ENCODE measurements around the gene CD79A.

The CD79A gene

DNA sequence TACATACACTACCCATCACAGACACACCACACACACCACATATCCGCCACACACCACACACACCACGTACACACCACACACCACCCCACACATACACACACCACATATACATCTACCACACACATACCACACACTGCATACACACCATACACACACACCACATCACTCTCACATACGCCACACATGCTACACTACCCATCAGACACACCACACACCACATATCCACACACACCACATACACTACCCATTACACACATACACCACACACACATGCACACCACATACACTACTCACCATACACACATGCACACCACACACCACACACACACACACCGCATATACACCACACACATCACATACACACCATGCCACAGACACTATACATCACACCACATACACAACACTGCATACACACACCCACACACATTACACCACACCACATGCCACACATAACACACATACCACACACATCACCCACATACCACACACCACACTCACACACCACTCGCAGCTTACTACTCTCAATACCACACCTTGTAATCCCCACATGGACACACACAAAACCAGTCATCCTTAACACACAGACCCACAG is 41.7 kb downstream of the CD79A start:
- DNase-seq (ENCODE audit: low spot score), result no peak

DNA sequence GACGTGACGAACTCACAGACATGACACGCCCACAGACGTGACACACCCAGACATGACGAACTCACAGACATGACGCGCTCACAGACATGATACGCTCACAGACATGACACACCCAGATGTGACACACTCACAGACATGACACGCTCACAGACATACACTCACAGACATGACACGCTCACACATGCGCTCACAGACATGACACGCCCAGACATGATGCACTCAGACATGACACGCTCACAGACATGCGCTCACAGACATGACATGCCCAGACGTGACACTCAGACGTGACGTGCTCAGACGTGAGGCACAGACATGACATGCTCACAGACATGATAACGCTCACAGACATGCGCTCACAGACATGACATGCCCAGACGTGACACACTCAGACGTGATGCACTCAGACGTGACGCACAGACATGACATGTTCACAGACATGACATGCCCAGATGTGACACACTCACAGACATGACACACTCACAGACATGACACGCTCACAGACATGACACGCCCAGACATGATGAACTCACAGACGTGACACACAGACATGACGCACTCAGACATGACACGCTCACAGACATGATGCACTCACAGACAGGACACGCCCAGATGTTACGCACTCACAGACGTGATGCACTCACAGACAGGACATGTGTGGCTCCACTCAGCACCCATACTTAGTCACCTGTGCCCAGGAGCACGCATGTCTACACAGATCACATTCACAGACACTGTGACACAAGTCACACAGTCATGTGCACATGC is 43.1 kb downstream of the CD79A start:
- no peak for DNase-seq (ENCODE audit: low spot score)

DNA sequence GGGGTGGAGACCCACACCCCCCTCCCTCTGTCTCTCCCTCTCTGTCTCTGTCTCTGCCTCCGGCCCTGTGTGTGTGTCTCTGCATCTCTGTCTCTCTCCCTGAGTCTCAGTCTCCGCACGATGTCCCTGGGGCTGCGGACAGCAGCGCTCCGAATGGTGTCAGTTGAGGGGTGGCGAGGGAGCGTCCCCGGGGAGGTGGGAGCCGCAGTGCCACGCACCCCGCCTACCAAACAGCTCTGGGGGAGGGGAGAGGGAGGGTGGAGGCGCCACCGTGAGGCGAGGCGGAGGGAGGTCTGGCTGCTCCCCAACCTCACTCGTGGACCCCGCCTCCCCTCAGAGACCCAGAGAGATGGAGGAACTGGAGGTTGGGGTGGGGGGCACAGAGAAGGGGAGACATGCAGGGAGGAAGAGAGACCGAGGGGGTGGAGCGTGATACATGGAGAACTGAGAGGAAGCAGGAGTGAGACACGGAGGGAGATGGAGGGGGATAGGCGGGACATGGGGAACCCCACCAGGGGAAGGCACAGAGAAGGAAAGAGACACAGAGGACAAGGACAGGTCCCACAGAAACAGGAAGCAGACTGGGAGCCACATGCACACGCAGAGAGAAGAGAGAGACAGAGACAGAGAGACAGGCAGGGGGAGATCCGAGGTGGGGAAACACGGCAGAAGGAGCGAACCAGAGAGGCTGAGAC is 44.0 kb downstream of the CD79A start:
- no peak for DNase-seq (ENCODE audit: low spot score)

DNA sequence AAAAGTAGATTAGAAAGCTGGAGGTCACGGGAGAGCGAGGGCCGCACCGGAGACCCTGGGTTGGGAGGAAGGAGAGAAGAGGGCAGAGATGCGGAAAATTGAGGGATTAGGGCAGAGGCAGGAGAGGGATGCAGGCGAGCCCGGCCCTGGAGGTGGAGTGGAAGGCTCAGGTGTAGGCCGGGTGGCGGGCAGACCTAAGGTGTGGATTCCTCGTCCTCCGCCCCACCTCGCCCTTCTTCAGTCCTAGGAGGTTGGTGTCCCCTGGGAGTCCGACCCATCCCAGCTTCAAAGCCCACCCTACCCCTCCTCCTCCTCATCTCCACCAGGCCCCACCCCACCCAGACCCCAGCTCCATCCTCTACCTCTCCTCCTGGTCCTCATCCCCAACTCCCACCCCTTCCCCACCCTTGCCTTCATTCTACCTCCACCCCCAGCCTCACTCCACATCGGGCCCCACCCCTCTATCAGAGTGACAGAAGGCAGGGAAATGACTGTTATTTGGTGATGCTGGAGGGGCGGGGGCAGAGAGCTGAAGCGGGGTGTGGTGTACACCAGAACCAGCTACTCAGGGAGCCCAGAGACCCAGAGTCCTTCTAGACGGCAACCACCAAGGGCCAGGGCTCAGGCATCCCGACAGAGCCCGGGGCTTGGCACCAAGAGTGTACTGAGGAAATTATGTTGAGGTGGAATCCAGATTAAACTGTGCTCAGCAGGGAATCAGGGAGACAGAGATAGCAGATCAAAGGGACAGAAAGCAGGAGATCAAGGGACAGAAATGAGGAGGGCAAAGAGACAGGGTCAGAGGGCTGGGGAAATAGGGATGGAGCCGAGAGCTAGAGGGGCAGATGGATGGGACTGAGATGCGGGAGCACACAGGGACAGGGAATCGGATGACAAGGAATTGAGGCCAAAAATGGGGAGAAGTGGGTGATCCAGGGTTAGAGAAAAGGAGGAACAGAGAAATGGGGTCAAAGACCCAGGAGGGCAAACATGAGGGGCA is 44.8 kb downstream of the CD79A start:
- DNase-seq (ENCODE audit: low spot score), result no peak

DNA sequence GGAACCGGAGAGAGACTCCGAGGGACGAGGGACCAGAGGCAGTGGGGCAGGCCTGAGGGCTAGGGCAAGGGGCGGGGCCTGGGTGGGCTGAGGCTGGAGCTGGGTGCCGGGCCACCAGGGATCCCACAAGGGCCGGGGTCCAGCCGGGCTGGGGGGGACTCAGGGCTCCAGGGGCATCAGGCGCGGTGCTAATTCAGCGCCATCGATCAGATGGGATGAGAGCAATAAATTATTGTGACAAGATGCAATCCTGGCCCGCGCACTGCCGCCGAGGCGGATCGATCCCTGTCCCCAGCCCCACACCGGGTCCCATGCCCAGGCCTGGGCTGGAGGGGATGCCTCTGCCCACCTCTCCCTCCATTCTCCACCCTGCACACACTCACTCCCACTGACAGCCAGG is 45.5 kb downstream of the CD79A start:
- no peak for DNase-seq (ENCODE audit: low spot score)

DNA sequence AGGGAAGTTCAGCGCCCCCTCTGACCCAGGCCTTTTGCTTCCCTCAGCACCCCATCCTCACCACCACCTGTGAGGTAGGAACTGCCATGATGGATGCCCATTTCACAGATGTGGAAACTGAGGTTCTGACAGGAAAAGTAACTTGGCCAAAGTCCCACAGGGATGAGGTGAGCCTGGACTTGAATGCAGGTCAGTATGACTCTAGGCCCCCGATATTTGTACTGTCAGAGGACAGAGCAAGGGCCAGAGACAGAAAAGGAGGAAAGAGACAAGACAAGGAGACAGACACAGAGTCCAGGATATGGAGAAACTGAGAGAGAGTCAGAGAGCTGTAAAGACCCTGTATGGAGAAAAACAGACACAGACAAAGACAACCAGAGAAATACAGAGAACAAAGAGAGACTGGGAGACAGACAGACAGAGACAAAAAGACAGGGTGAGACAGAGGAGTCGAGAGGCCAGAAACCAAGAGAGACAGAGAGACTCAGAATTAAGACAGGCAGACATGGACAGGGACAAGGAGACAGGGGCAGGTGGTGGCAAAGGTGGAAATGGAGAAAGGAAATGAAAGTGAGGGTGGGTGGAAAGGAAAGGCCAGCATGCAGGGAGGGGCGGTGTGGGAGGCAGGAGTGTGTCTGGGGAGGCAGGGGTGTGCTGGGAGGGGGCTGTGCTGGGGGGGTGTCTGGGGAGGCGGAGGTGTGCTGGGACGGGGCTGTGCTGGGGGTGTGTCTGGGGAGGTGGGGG is 46.1 kb downstream of the CD79A start:
- DNase-seq (ENCODE audit: low spot score), result no peak

DNA sequence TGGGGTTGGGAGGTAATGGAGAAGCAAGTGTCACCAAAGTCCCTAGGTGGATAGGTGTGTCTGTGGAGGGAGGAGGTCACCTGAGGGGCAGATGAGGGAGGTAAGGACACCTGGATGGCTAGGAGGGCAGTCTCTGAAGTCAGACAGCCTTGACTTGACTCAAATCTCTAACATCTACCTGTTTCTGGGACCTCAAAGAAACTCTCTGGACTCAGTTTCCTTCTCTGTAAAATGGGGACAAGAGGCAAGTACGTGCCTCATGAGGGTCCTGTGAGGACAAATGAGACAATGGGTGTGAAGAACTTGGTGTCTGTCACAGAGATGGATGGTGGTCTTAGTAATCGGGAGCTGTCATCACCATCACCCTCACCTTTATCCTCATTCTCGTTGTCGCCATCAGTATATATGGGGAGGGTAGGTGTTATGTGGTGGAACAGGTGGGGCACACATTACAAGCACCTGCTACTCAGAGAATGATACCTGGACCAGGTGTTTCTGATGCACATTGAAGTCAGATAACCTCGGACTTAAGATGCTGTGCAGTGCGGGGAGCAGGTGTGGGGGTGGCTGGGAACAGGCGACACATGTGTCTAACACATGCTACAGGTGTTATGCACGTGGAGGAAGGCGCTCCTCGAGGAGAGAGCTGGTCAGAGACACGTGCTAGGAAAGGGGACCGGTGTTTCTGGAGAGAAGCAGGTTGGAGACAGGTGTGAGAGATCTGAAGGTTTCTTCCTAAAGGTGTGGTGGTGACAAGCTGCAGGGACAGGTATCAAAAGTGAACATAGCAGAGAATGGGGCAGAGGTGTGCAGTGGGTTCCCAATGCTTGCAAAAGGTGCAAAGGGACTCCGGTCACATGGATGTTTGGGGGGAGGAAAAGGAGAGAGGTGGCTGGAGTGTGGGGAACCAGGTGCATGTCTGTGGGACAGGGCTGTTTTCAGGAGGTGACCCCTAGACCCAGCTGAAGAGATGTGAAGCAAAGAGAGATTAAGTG is 47.4 kb downstream of the CD79A start:
- no peak for DNase-seq (ENCODE audit: low spot score)

DNA sequence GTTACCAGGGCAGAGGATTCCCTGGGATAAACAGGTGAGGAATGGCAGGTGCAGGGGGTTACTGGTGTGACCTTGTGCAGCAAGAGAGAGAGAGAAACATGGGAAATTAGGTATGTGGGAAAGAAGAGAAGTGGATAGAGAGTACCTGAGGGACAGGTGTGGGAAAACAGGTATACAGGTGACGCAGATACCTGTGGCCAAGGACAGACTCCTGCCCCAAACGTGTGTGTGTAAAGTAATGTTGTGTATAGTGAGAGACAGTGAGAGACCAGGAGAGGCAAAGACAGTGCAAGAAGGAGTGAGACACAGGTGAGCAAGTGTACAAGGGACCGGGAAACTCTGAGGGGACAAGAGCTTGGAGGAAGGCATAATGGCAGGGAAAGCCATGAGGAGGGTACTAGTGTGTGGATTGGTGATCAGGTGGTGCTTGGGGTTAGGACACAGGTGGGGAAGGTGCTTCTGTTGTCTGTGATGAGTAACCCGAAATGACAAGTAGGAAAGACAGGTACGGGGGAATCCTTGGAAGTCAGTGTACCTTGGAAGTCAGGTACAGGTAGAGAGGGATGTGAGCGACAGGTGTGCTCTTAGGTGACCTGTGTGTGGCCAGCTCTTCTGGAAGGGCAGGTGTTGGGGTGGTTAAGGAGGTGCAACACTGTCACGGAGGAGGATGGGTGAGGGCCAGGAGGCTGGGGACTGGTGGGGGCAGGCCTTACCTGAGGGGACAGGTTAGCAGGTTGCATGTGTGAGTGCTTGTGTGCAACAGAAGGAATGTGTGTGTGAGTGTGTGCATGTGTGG is 48.3 kb downstream of the CD79A start:
- DNase-seq (ENCODE audit: low spot score), result no peak

DNA sequence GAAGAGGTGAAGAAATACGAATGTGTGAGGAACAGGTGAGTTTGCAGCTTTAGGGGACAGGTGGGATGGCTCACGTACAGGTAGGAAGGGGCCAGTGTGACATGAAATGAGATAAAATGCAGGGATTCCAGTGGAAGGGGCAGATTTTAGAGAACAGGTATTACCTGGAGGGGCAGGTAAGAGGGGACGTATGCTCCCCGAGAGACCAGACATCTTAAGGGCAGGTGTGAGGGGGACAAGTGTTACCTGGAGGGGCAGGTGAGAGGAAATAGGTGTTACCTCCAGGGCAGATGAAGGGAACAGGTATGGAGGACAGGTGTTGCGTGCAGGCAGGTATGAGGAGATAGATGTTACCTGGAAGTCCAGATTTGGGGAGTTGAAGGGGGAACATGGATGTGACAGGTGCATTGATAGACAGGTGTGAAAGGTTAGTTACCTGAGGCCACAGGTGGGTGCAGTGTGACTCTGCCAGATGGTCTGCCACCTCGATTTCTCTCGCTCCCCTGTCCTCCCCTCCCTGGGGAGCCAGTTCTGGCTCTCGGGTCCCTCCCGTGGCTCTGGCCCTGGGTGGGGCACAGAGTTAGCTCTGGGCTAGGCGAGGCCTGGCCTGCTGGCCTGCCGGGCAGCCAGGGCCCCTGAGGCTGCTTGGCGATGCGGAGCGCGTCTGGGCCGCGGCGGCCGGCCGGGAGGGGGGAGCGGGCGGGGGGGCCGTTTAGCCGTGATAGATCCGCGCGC is 49.1 kb downstream of the CD79A start:
- no peak for DNase-seq (ENCODE audit: low spot score)

DNA sequence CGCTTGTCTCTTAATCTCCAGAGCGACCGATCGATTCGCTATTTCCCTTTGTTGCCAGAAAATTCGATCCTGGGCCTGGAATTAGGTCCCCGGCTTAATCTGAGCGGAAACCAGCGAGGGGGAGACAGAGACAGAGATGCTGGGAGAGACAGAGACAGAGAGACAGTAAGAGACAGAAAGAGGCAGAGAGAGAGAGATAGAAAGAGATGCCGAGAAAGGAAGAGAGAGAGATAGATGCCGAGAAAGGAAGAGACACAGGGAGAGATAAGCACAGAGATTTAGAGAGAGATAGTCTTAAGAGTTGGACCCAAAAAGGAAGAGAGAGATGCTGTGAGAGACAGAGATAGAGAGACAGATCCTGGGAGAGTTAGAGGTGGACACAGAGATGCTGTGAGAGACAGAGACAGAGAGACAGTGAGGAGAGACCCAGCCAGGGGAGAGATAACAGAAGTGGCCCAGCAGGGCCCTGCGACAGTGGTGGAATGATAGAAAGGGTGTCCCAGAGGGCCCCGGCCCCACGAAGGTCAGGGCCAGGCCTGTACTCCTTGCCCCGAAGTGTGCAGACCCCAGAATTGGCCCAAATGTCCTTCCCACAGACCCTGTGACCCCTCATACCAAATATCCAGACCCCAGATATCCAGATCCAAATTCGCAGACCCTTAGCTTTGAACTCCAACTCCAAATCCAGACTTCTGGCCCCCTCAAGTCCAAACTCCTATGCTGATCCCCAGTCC is 49.9 kb downstream of the CD79A start:
- no peak for DNase-seq (ENCODE audit: low spot score)

DNA sequence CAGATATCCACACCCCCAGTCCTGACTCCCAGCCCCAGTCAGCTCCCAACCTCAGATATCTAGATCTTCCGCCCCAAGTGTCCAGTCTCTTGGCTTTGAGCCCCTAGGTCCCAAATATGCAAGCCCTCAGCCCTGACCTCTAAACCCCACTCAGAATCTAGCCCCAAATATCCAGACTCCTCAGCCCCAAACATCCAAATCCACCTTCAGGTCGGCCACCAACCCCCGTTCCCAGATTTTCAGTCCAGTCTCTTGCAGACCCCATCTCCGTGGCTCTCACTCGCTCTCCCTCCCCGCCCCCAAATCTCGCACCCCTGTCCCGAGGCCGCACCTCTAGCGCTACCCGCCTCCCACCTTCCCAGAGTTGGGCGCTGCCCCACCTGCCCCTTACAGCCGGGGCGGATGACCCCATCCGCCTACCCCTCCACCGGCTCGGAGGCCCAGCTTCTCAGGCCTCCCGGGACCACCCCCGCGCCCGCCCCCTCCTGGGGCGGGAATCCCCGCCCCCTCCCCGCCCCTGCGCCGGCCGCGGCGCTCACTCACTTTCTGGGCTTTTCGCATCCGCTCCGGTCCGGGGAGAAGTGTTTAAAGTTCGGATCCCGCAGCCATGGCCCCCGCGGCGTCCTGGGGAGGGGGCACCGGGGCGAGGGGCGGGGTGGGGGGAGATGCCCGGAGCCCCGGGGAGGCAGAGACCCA is 50.6 kb downstream of the CD79A start:
- no peak for DNase-seq (ENCODE audit: low spot score)

DNA sequence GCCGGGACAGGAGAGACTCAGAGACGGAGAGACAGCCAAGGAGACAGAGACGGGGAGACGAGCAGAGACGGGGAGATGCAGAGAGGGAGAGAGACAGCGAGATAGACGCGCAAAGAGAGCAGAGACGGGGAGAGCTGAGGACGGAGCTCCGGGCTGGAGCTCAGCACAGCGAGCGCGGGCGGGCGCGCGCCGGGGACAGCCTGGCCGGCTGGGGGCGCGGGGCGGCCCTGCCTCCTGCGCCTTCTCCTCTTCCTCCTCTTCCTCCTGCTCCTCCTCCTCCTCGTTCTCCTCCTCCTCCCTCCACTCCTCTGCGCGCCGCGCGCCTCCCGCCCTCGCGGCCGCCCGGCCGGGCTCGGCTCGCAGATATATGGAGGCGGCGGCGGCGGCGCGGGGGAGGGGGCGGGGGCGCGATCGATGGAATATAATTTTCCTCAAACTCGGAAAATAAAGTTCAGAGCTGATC is 51.2 kb downstream of the CD79A start, which contains the start of gene ERFL:
ERFL (minus strand) TSS at position 229 of the 463 bp plus-strand sequence. CDS start 15,530 bp downstream, outside the sequence.
- no peak for DNase-seq (ENCODE audit: low spot score)

DNA sequence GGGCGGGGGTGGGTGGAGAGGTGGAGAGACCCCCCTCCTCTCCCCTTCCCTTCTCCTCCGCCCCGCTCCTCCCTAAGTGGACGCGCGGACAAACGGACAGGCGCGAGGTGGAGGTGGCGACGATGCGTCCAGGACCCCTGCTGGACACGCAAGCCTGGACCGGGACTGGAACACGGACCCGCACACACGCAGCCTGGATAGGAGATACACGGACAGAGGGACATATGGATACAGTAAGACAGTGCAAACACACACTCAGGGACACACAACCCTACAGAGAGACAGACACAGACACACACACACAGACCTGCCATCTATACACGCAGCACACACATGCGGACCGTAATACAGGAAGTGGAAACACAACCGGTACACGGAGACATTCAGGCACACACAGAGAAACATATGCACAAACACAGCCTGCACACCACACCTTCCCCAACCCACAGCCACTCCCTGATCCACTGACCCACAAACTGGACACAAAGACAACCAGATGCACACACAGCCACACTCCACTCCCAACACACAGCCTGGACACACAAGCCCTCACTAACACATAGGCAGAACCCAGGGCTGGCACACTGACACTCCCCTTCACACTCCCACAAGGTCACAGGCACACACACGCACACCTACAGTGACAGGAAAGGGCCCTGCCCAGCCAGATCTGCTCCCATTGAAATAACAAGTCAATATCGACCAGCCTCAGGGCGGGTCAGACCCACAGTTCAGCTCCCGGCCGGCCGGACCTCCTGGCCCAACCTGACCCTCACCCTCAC is 51.9 kb downstream of the CD79A start:
- DNase-seq (ENCODE audit: low spot score), result no peak

DNA sequence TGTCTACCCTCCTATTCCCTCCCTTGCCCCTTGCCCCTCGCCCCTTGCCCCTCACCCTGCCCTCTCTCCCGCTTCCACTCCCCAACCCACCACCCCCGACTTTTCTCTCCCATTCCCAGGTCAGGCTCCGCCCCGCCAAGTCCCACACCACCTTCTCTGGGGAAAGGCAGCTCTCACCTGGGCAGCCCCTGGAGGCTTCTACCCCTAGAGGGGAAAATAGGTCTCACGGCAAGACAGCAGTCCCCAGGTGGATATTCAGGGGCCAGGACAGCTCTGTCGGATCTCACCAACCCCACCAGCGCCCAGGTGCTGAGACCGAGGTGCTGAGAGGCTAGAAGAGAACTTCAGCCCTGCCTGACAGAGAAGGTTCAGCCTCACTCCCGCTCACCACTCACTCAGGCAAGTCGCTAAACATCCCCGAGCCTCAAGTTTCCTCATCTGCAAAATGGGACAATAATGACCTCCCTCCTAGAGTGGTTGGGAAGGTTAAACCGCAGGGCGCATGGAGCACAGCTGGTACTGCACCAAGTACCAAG is 52.5 kb downstream of the CD79A start:
- DNase-seq (ENCODE audit: low spot score), result no peak

DNA sequence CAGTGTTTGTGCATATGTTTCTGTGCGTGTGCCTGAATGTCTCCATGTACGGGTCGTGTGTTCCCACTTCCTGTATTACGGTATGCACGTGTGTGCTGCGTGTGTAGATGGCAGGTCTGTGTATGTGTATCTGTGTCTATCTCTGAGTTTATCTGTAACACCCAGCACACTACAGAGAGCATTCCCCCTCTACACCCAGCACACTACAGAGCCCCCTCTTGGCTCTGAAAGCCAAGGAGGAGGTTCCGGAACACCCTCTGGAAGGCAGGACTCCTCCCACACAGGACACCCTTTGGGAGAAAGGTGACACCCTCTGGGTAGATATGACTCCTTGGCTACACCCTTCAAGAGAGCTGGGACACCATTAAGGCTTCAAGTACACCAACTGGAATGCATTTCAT is 53.2 kb downstream of the CD79A start:
- DNase-seq (ENCODE audit: low spot score), result no peak
